HEK293T (cell line): ENCODE measurements around the gene DOK5.

Source experiments
- CTCF ChIA-PET: fragments of 350-600 bp; formaldehyde crosslinking; extraction: SDS; loops from one replicate; lab custom pipeline; 2021; ENCODE audit warnings: antibody characterized with exemption, inconsistent platforms; lab: Yijun Ruan, JAX
- POLR2A ChIA-PET: fragments of 350-600 bp; formaldehyde crosslinking; extraction: SDS; loops from one replicate; lab custom pipeline; 2020; ENCODE audit warnings: antibody characterized with exemption, inconsistent platforms; lab: Yijun Ruan, JAX
- DNase-seq: peaks from one replicate; pipeline ENCODE4 v3.0.0; 2012; ENCODE audit warnings: mixed read lengths; ENCODE audit errors: extremely low spot score
- ARNT ChIP-seq: fragments of 450-650 bp; IDR thresholded peaks from 2 replicates; pipeline ENCODE4 v1.6.1; 2017; ENCODE audit warnings: mild to moderate bottlenecking
- BHLHE40 ChIP-seq: fragments of 450-650 bp; IDR thresholded peaks from 2 replicates; pipeline ENCODE4 v1.6.1; 2016; ENCODE audit warnings: mild to moderate bottlenecking, moderate library complexity, borderline replicate concordance
- CTBP1 ChIP-seq: fragments of 450-650 bp; IDR thresholded peaks from 2 replicates; pipeline ENCODE4 v1.6.1; 2016; ENCODE audit warnings: borderline replicate concordance
- ELF4 ChIP-seq: fragments of 450-650 bp; IDR thresholded peaks from 2 replicates; pipeline ENCODE4 v1.6.1; 2017; ENCODE audit warnings: antibody characterized with exemption
- FOXA1 ChIP-seq: fragments of 450-650 bp; IDR thresholded peaks from 2 replicates; pipeline ENCODE4 v1.6.1; 2016; ENCODE audit warnings: mild to moderate bottlenecking
- FOXK2 ChIP-seq: fragments of 450-650 bp; IDR thresholded peaks from 2 replicates; pipeline ENCODE4 v1.6.1; 2016; ENCODE audit warnings: mild to moderate bottlenecking
- FOXM1 ChIP-seq: fragments of 450-650 bp; IDR thresholded peaks from 2 replicates; pipeline ENCODE4 v1.6.1; 2017; ENCODE audit warnings: mild to moderate bottlenecking, borderline replicate concordance
- HDGF ChIP-seq: fragments of 450-650 bp; IDR thresholded peaks from 2 replicates; pipeline ENCODE4 v1.6.1; 2017; ENCODE audit warnings: antibody characterized with exemption, borderline replicate concordance
- L3MBTL2 ChIP-seq: fragments of 450-650 bp; conservative IDR thresholded peaks from 2 replicates; pipeline ENCODE4 v1.6.1; 2016; ENCODE audit warnings: mild to moderate bottlenecking
- LEF1 ChIP-seq: fragments of 450-650 bp; IDR thresholded peaks from 2 replicates; pipeline ENCODE4 v1.6.1; 2017; ENCODE audit warnings: mild to moderate bottlenecking, borderline replicate concordance
- NFRKB ChIP-seq: fragments of 450-650 bp; IDR thresholded peaks from 2 replicates; pipeline ENCODE4 v1.6.1; 2016; ENCODE audit warnings: mild to moderate bottlenecking, moderate library complexity
- SP1 ChIP-seq: fragments of 450-650 bp; IDR thresholded peaks from 2 replicates; pipeline ENCODE4 v1.6.1; 2017
- SUZ12 ChIP-seq: fragments of 450-650 bp; IDR thresholded peaks from 2 replicates; pipeline ENCODE4 v1.6.1; 2016; ENCODE audit warnings: mild to moderate bottlenecking
- TARDBP ChIP-seq: fragments of 450-650 bp; IDR thresholded peaks from 2 replicates; pipeline ENCODE4 v1.6.1; 2016
- ZNF384 ChIP-seq: fragments of 450-650 bp; IDR thresholded peaks from 2 replicates; pipeline ENCODE4 v1.6.1; 2016
- TF ChIP-seq, protein P1 (sequence below): fragments of 450-650 bp; IDR thresholded peaks from 2 replicates; pipeline ENCODE4 v1.6.1; 2016

DOK5 gene

DNA sequence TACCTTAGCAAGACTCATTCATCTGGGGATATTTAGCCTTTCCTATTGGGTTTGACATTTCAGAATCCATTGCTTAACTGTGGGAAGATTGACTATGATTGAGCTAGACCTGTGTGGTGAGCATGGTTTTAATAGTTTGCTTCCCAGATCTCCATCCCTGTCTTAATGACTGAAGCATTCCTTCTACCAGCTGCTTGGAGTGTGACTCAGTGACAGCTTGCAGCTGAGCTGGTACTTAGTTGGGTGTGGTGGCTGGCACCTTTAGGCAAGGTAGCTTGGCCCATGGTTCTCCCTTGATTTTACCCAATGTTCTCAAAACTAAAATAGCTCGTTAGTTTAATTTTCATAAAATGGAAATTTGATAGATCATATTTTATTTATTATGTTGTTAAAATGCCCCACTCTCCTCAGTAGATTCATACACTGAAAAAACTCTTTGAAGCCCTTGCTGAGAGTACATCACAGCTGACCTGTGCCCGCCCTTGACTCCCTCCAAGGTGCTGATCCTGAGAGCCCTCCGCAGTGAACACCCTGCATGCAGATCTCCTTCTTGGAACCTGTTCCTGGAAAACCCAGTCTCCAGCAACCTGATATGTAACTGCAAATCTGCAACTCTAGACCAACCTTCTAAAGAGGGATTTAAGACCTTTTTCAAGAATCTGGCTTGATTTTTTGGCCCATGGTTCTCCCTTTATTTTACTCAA, 19.1 kb downstream of the DOK5 start:
- ChIA-PET CTCF (no interaction called here), POLR2A (no interaction called here)
- DNase-seq = no peak
- TF ChIP-seq ZNF384 (no peak), FOXK2 (no peak), LEF1 (no peak), HDGF (no peak), ELF4 (no peak), ARNT (no peak), FOXM1 (no peak), BHLHE40 (no peak), NFRKB (no peak), TARDBP (no peak)

DNA sequence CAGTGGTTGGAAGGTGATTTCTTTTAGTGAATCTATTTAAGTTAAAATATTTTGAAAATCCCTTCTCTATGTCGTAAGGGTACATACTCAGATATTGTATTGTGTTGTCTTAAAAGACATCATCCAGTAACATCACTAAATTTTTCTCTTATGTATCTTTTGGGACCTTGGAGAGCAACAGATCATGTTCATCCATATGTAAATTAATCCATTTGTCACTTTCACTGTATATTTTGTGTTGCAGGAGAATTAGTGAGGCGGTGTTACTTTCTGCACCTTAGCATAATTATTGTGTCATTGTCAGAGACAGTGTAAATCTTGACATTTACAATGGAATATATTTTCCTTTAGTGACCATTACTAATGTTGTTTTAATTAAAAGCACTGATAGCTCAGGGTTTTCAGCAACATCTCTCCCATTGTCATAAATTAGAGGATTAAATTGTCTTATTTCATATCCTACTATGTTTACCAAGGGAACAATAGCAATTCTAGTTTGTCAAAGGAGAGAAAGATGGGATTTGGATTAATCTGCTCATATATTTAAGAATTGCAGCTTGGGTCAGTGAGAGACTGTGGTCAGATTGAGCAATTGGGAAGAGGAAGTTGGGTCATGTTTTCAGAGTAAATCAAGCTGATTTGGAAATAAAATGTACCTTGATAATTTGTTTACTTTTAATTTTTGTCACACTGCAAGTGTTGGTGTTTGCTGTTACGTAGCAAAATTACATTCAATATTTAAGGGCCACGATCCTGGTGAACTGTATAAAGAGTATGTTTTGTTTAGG, 22.7 kb downstream of the DOK5 start:
- ChIA-PET POLR2A (no interaction called here), CTCF (no interaction called here)
- TF ChIP-seq NFRKB (no peak), LEF1 (no peak), ZNF384 (no peak), BHLHE40 (no peak), CTBP1 (no peak), SP1 (no peak), L3MBTL2 (no peak), TARDBP (no peak), FOXM1 (no peak), HDGF (no peak), FOXA1 (no peak), FOXK2 (no peak), ELF4 (no peak), ARNT (no peak), SUZ12 (no peak)
- TF ChIP-seq, protein P1, sequence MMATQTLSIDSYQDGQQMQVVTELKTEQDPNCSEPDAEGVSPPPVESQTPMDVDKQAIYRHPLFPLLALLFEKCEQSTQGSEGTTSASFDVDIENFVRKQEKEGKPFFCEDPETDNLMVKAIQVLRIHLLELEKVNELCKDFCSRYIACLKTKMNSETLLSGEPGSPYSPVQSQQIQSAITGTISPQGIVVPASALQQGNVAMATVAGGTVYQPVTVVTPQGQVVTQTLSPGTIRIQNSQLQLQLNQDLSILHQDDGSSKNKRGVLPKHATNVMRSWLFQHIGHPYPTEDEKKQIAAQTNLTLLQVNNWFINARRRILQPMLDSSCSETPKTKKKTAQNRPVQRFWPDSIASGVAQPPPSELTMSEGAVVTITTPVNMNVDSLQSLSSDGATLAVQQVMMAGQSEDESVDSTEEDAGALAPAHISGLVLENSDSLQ = no peak
- no peak for DNase-seq

DNA sequence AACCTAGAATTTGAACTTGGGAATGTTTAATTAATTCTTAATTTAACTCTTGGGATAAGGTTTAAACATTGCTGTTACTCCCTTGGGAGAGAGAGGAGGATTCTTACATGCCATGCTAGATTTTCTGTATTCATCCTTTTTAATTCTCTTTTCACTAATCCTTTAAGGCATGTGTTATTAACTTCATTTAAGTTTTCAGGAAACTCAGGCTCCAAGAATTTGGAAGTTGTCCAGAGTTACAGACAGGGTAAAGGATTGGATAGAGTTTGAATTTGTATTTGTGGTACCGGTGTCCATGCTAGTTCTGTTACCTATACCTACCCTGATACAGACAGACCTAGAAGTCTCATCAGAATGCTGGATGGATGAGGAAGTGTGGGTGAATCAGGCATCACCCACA, 23.7 kb downstream of the DOK5 start:
- no peak for TF ChIP-seq BHLHE40
- TF ChIP-seq FOXK2 = no peak
- no peak for TF ChIP-seq FOXA1
- POLR2A ChIA-PET = no interaction called here
- CTCF ChIA-PET = no interaction called here
- DNase-seq = no peak

DNA sequence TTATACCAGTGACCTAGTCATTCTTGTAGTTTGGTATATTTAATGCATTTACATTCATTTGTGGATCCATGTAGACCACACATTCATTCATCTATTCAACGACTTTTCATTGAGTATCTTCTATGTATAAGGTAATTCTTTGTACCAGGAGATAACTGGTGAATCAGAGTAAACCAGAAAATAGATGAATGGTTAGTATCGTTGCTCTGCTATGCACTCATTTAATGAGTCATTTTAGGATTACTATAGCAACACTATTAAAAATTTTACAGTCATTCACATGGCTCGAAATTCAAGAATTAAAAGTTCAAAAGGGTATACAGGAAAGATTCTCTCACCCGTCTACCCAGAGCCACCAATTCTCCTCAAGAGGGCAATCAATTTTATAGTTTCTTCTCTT, 26.8 kb downstream of the DOK5 start:
- TF ChIP-seq ZNF384 = no peak
- TF ChIP-seq L3MBTL2 = no peak
- no peak for TF ChIP-seq LEF1
- no peak for TF ChIP-seq FOXK2
- no peak for TF ChIP-seq FOXM1
- TF ChIP-seq NFRKB = no peak
- TF ChIP-seq FOXA1 = no peak
- TF ChIP-seq CTBP1 = no peak
- no peak for TF ChIP-seq SUZ12
- TF ChIP-seq BHLHE40 = no peak
- no peak for TF ChIP-seq SP1
- TF ChIP-seq ARNT = no peak
- TF ChIP-seq, protein P1 = no peak
- TF ChIP-seq TARDBP = no peak
- TF ChIP-seq ELF4 = no peak
- no peak for TF ChIP-seq HDGF
- ChIA-PET CTCF (no interaction called here), POLR2A (no interaction called here)
- no peak for DNase-seq

DNA sequence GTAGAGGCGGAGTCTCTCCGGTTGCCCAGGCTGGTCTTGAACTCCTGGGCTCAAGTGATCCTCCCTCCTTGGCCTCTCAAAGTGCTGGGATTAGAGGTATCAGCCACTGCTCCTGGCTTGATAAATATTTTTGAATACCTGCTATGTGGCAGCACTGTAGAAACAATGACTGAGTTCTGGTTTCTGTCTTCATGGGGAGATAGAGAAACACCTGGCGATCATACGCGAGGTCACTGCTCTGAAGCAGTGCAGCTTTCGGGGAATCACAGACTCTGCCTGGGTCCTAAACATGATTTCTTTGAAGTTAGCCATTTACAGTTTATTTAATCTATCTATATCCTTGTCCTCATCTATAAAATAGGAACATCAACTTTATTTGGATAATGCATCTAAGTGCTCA, 31.2 kb downstream of the DOK5 start:
- TF ChIP-seq L3MBTL2 (no peak), HDGF (no peak), BHLHE40 (no peak), SUZ12 (no peak), ZNF384 (no peak), FOXA1 (no peak), ARNT (no peak), NFRKB (no peak), FOXM1 (no peak), CTBP1 (no peak), SP1 (no peak), LEF1 (no peak), TARDBP (no peak), ELF4 (no peak), FOXK2 (no peak)
- TF ChIP-seq, protein P1 = no peak

More for the DNA sequence above, 31.2 kb downstream of the DOK5 start:
- DNase-seq = no peak
- ChIA-PET POLR2A (no interaction called here), CTCF (no interaction called here)
